H1 (cell line): ENCODE measurements around the gene NMRAL1.

ENCODE experiments used
- EGR1 ChIP-seq: IDR thresholded peaks from 2 replicates; pipeline ENCODE4 v1.6.1; 2011; ENCODE audit warnings: low read depth, low read length, borderline replicate concordance
- POLR2AphosphoS5 ChIP-seq: IDR thresholded peaks from 2 replicates; pipeline ENCODE4 v1.6.1; 2011; ENCODE audit warnings: low read depth, low read length
- TF ChIP-seq, protein P1 (sequence below), 3 experiments: IDR thresholded peaks; 1 replicate in 2 of 3; 2 replicates in 1 of 3; pipeline versions ENCODE4 v1.5.1 to v1.6.1; 2011; ENCODE audit warnings: low read length in 3 of 3, mild to moderate bottlenecking in 3 of 3, inconsistent platforms in 2 of 3, low read depth in 1 of 3, moderate library complexity in 1 of 3; ENCODE audit not compliant: insufficient read depth in 1 of 3; ENCODE audit errors: control extremely low read depth in 1 of 3

DNA sequence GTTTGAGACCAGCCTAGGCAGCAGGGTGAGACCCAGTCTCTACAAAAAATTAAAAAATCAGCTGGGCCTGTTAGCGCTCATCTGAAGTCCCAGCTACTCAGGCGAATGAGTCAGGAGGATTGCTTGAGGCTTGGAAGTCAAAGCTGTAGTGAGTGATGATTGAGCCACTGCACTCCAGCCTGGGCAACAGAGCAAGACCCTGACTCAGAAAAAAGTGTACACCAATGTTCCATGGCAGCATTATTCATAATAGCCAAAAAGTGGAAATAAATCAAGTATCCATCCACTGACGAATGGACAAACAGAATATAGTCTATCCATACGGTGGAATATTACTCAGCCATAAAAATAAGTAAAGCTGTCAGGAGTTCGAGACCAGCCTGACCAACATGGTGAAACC is 2.6 kb downstream of the NMRAL1 start:
- TF ChIP-seq POLR2AphosphoS5 (no peak), EGR1 (no peak)
- TF ChIP-seq, protein P1, sequence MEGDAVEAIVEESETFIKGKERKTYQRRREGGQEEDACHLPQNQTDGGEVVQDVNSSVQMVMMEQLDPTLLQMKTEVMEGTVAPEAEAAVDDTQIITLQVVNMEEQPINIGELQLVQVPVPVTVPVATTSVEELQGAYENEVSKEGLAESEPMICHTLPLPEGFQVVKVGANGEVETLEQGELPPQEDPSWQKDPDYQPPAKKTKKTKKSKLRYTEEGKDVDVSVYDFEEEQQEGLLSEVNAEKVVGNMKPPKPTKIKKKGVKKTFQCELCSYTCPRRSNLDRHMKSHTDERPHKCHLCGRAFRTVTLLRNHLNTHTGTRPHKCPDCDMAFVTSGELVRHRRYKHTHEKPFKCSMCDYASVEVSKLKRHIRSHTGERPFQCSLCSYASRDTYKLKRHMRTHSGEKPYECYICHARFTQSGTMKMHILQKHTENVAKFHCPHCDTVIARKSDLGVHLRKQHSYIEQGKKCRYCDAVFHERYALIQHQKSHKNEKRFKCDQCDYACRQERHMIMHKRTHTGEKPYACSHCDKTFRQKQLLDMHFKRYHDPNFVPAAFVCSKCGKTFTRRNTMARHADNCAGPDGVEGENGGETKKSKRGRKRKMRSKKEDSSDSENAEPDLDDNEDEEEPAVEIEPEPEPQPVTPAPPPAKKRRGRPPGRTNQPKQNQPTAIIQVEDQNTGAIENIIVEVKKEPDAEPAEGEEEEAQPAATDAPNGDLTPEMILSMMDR (IDR thresholded peaks at IDR 0.05; ENCODE audit: control extremely low read depth in 1 of 3, insufficient read depth in 1 of 3, low read depth in 1 of 3, low read length in 3 of 3), result no peak
